ENCODE data around the gene ASPHD1. TPM values are rescaled to one million over a fixed set of nuclear protein-coding genes. Genes with fewer than 3 reads are reported as not detected.
A peak's percentile ranks its signal among the peaks of the same experiment; 100 is the strongest.
"Not testable (repeated sequence)": the region's sequence is repeated elsewhere in the genome, so short reads cannot be mapped to it uniquely, and the experiment has no call there.

ASPHD1 gene
- total RNA-seq, 1 experiment from 2014 or later, result 5.7 TPM

DNA sequence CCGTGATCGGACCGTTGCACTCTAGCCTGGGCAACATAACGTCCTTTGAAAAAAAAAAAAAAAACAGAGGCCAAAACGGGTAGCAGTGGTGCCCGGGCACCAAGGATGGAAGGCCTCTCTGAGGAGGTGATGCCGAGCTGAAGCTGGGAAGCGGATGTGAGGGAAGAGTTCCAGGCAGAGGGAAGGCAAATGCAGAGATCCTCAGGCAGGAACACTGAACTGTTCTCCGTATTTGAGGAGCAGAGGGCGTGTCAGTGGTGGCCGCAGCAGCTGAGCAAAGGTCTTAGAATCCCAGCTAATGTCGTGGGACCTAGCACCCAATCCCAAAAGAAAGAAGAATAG, 26.4 kb downstream of the ASPHD1 start:
- intact Hi-C loops (cut with micrococcal nuclease), result loop anchor here (1.0 to 5.0 kb wide), 4 partner anchors 17 to 71 kb away; partner anchors contain the start of genes HIRIP3 and INO80E
- ChIA-PET POLR2A (interaction anchor here (0.5 to 3.2 kb wide), 20 partner anchors 10 to 821 kb away, joined by 3 to 56 read pairs (median 6); partner anchors contain the start of genes ASPHD1, CDIPT, HIRIP3 and INO80E), CTCF (interaction anchor here (0.6 to 2.7 kb wide), 8 partner anchors 18 to 1723 kb away, joined by 3 to 14 read pairs (median 4); partner anchors contain the start of genes TAOK2 and TMEM219)
- peaks cover 27% of the 10 kb centered on the region for H3K4me1 Mint-ChIP-seq (ENCODE audit: insufficient read depth, unreplicated experiment)
- H3K9me3 Mint-ChIP-seq (ENCODE audit: unreplicated experiment), result no peaks in the 10 kb centered on the region
- peak overlapping the region; percentile 91 for H3K27ac Mint-ChIP-seq (ENCODE audit: low read depth, unreplicated experiment)
- TF ChIP-seq, protein P1, sequence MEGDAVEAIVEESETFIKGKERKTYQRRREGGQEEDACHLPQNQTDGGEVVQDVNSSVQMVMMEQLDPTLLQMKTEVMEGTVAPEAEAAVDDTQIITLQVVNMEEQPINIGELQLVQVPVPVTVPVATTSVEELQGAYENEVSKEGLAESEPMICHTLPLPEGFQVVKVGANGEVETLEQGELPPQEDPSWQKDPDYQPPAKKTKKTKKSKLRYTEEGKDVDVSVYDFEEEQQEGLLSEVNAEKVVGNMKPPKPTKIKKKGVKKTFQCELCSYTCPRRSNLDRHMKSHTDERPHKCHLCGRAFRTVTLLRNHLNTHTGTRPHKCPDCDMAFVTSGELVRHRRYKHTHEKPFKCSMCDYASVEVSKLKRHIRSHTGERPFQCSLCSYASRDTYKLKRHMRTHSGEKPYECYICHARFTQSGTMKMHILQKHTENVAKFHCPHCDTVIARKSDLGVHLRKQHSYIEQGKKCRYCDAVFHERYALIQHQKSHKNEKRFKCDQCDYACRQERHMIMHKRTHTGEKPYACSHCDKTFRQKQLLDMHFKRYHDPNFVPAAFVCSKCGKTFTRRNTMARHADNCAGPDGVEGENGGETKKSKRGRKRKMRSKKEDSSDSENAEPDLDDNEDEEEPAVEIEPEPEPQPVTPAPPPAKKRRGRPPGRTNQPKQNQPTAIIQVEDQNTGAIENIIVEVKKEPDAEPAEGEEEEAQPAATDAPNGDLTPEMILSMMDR (IDR thresholded peaks at IDR 0.05; ENCODE audit: unreplicated experiment), result no peak
- DNase-seq (ENCODE audit: unreplicated experiment), result no peak
- BruUV-seq (replicated peaks), result TSS peak; percentile 56
- peak overlapping the region; percentile 96 for H3K4me3 Mint-ChIP-seq (ENCODE audit: unreplicated experiment)
- no peaks in the 10 kb centered on the region for H3K27me3 Mint-ChIP-seq (ENCODE audit: insufficient read depth, unreplicated experiment)
- peaks cover 16% of the 10 kb centered on the region for H3K36me3 Mint-ChIP-seq (ENCODE audit: insufficient read depth, unreplicated experiment)

GRCh38 chr16:29927070-29927905, 27.0 kb downstream of the ASPHD1 start:
- ChIA-PET POLR2A (interaction anchor here (0.7 to 3.2 kb wide), 18 partner anchors 9 to 820 kb away, joined by 3 to 56 read pairs (median 6); partner anchors contain the start of genes ASPHD1, CDIPT, HIRIP3 and INO80E), CTCF (interaction anchor here (0.6 to 2.7 kb wide), 7 partner anchors 17 to 128 kb away, joined by 3 to 14 read pairs (median 5); partner anchors contain the start of genes TAOK2 and TMEM219)
- no peak for DNase-seq (ENCODE audit: unreplicated experiment)
- Mint-ChIP-seq H3K36me3 (ENCODE audit: insufficient read depth, unreplicated experiment) (peaks cover 15% of the 10 kb centered on the region), H3K4me3 (ENCODE audit: unreplicated experiment) (peak overlapping the region; percentile 96), H3K9me3 (ENCODE audit: unreplicated experiment) (no peaks in the 10 kb centered on the region), H3K27me3 (ENCODE audit: insufficient read depth, unreplicated experiment) (no peaks in the 10 kb centered on the region), H3K4me1 (ENCODE audit: insufficient read depth, unreplicated experiment) (peaks cover 27% of the 10 kb centered on the region), H3K27ac (ENCODE audit: low read depth, unreplicated experiment) (peak overlapping the region; percentile 91)
- no TSS peak for BruUV-seq (replicated peaks)
- TF ChIP-seq, protein P1 (IDR thresholded peaks at IDR 0.05; ENCODE audit: unreplicated experiment), result no peak
- intact Hi-C loops (cut with micrococcal nuclease), result loop anchor here (2.0 to 5.0 kb wide), 2 partner anchors 48 to 70 kb away; partner anchors contain the start of genes HIRIP3 and INO80E

GRCh38 chr16:29931750-29932149, 31.5 kb downstream of the ASPHD1 start:
- H3K4me3 Mint-ChIP-seq (ENCODE audit: unreplicated experiment); BruUV-seq (replicated peaks); H3K27ac Mint-ChIP-seq (ENCODE audit: low read depth, unreplicated experiment); H3K36me3 Mint-ChIP-seq (ENCODE audit: insufficient read depth, unreplicated experiment); intact Hi-C loops (cut with micrococcal nuclease); CTCF ChIA-PET; H3K4me1 Mint-ChIP-seq (ENCODE audit: insufficient read depth, unreplicated experiment); DNase-seq (ENCODE audit: unreplicated experiment); H3K9me3 Mint-ChIP-seq (ENCODE audit: unreplicated experiment): not testable (repeated sequence)
- POLR2A ChIA-PET, result interaction anchor here (1.4 kb wide), 1 partner anchor 12 kb away, joined by 4 read pairs; no protein-coding TSS in a partner anchor
- H3K27me3 Mint-ChIP-seq (ENCODE audit: insufficient read depth, unreplicated experiment), result peaks cover 15% of the 10 kb centered on the region

DNA sequence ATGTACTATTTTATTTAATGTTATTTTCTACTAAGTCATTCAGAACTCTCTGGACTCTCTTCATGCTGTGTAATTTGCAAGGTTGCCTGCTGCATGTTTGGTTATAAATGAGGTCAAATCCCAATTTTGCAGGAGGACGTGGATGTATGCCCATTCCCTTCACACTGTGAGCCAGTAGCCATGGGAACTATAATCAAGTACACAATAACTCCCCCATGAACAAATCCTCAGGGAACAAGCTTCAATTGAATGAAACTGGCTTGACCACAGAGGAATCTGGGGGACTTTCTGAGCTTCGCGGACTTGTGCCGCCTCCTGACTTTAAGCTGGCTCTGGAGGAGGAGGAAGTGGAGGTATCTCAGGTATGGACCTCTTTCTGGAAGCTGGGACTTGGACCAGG, 40.4 kb downstream of the ASPHD1 start:
- Mint-ChIP-seq H3K4me1 (ENCODE audit: insufficient read depth, unreplicated experiment) (peaks cover 8% of the 10 kb centered on the region), H3K27ac (ENCODE audit: low read depth, unreplicated experiment) (no peak overlapping the region), H3K36me3 (ENCODE audit: insufficient read depth, unreplicated experiment) (no peaks in the 10 kb centered on the region), H3K27me3 (ENCODE audit: insufficient read depth, unreplicated experiment) (no peaks in the 10 kb centered on the region), H3K9me3 (ENCODE audit: unreplicated experiment) (no peaks in the 10 kb centered on the region), H3K4me3 (ENCODE audit: unreplicated experiment) (no peak overlapping the region)
- POLR2A ChIA-PET, result interaction anchor here (5.3 kb wide), 1 partner anchor 15 kb away, joined by 54 read pairs; the partner anchor contains the start of gene KCTD13
- BruUV-seq (replicated peaks), result no TSS peak
- intact Hi-C loops (cut with micrococcal nuclease), result no loop called here
- CTCF ChIA-PET, result no interaction called here
- TF ChIP-seq, protein P1 (IDR thresholded peaks at IDR 0.05; ENCODE audit: unreplicated experiment), result no peak
- no peak for DNase-seq (ENCODE audit: unreplicated experiment)
